ENCODE data around the gene PAMR1. TPM values are rescaled to one million over a fixed set of nuclear protein-coding genes. Genes with fewer than 3 reads are reported as not detected.

PAMR1 gene
- total and polyA plus RNA-seq, 12 donors: 2.7 to 13.8 (median 5.2) TPM

DNA sequence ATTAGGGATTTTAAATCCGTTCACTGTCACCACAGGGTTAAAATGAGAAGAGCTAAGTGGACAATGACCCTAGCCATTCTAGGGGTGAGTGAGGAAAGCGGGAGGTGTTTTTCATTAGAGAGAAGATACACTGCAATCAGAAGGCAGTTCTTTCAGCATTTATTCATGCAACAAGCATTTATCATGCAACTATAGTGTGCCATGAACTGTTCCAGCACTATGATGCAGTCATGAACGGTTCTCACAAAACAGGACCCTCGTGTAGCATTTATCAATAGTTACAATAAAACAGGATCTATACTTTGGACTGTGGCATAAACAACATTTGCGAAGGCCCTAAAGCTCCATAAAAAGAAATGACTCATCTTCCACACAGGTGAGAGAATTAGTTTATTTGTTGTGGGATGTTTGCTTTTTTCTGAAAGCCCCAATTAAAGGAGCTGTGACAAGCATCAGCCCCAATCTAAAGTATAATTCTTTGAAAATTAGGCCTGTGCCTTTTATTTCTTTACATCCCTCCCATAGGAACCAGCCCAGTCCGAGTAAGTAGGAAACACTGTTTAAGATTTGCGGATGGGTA is 51.5 kb downstream of the PAMR1 start:
- intact Hi-C loops (cut with DNase I): no loop called here
- TF ChIP-seq, protein P1, sequence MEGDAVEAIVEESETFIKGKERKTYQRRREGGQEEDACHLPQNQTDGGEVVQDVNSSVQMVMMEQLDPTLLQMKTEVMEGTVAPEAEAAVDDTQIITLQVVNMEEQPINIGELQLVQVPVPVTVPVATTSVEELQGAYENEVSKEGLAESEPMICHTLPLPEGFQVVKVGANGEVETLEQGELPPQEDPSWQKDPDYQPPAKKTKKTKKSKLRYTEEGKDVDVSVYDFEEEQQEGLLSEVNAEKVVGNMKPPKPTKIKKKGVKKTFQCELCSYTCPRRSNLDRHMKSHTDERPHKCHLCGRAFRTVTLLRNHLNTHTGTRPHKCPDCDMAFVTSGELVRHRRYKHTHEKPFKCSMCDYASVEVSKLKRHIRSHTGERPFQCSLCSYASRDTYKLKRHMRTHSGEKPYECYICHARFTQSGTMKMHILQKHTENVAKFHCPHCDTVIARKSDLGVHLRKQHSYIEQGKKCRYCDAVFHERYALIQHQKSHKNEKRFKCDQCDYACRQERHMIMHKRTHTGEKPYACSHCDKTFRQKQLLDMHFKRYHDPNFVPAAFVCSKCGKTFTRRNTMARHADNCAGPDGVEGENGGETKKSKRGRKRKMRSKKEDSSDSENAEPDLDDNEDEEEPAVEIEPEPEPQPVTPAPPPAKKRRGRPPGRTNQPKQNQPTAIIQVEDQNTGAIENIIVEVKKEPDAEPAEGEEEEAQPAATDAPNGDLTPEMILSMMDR (IDR thresholded peaks at IDR 0.05): no peak
- no peak overlapping the region for H3K27ac ChIP-seq
- WGBS, 2 donors: 88 to 90% methylated on average over 7 of the region's 7 CpGs
- DNase-seq (no peak), ATAC-seq (no peak)
- H3K4me1 ChIP-seq: peaks cover 0 to 7% (median 3%) of the 10 kb centered on the region in 9 donors
- peaks cover 0 to 6% (median 0%) of the 10 kb centered on the region in 9 donors for H3K36me3 ChIP-seq
- no peaks in the 10 kb centered on the region for H3K9me3 ChIP-seq
- no peak overlapping the region for H3K4me3 ChIP-seq
- H3K27me3 ChIP-seq: peaks cover 0 to 12% (median 5%) of the 10 kb centered on the region in 7 donors

DNA sequence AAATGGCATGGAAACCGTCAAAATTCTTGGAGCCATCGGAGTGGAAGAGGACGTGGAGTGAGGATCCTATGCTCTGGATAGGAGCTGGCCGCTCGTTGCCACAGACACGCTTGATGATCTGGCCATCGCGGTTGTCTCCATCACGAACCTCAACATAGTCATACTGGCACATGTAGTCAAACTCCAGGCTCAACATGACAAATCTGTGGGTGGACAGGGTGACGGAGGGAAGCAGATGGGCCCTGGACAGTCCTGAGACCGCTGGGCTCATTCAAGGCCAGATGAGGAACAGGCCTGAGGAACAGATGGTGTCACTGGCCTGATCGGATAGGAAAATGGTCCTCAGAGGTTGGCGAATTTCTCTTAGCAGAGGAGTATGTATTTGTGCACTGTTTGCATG is 54.8 kb downstream of the PAMR1 start:
- no peaks in the 10 kb centered on the region for H3K4me1 ChIP-seq
- TF ChIP-seq, protein P1 (IDR thresholded peaks at IDR 0.05): no peak
- no peak overlapping the region for H3K4me3 ChIP-seq
- ATAC-seq: no peak
- 92 to 94% methylated on average over 13 of the region's 13 CpGs for WGBS, 2 donors
- no peak for DNase-seq
- H3K27me3 ChIP-seq: peaks cover 0 to 13% (median 6%) of the 10 kb centered on the region in 7 donors
- intact Hi-C loops (cut with DNase I): no loop called here
- H3K36me3 ChIP-seq: peaks cover 0 to 6% (median 0%) of the 10 kb centered on the region in 9 donors
- no peaks in the 10 kb centered on the region for H3K9me3 ChIP-seq
- no peak overlapping the region for H3K27ac ChIP-seq

GRCh38 chr11:35466058-35466457 is 59.4 kb downstream of the PAMR1 start:
- H3K4me1 ChIP-seq: no peaks in the 10 kb centered on the region
- no peaks in the 10 kb centered on the region for H3K36me3 ChIP-seq
- WGBS, 2 donors: 80 to 85% methylated on average over 3 of the region's 3 CpGs
- no peak for DNase-seq
- TF ChIP-seq, protein P1 (IDR thresholded peaks at IDR 0.05): no peak
- peaks cover 0 to 16% (median 3%) of the 10 kb centered on the region in 7 donors for H3K27me3 ChIP-seq
- H3K4me3 ChIP-seq: no peak overlapping the region
- H3K9me3 ChIP-seq: no peaks in the 10 kb centered on the region
- no peak for ATAC-seq
- intact Hi-C loops (cut with DNase I): no loop called here
- no peak overlapping the region for H3K27ac ChIP-seq

- Histone ChIP-seq H3K4me3 (no peak overlapping the region), H3K27ac (no peak overlapping the region), H3K27me3 (peaks cover 0 to 14% (median 3%) of the 10 kb centered on the region in 7 donors), H3K4me1 (no peaks in the 10 kb centered on the region), H3K36me3 (no peaks in the 10 kb centered on the region), H3K9me3 (no peaks in the 10 kb centered on the region)
- intact Hi-C loops (cut with DNase I): no loop called here
- ATAC-seq: no peak
- WGBS, 2 donors: 91 to 93% methylated on average over 1 of the region's 1 CpG
- TF ChIP-seq, protein P1 (IDR thresholded peaks at IDR 0.05): no peak
- DNase-seq: no peak
Measured at GRCh38 chr11:35464308-35464707, 61.1 kb downstream of the PAMR1 start.

Measured in heart right ventricle (tissue), 16 donors.